H9 (cell line): ENCODE data around the gene CAMK2N1. TPM values are rescaled to one million over a fixed set of nuclear protein-coding genes. Genes with fewer than 3 reads are reported as not detected.

Source experiments
- DNase-seq: peaks from one replicate; pipeline ENCODE4 v3.0.0-alpha.2; 2017
- H2AFZ ChIP-seq: one replicate; pipeline ENCODE4 v1.6.1; 2013; ENCODE audit warnings: mild to moderate bottlenecking, low read length, control low read depth, moderate library complexity
- H2AK5ac ChIP-seq: 2 replicates; pipeline ENCODE4 v1.6.1; 2013; ENCODE audit warnings: low read length, control low read depth, mixed read lengths; ENCODE audit not compliant: insufficient read length
- H2BK120ac ChIP-seq: one replicate; pipeline ENCODE4 v1.6.1; 2013; ENCODE audit warnings: low read depth, mild to moderate bottlenecking, low read length, control low read depth, inconsistent platforms; ENCODE audit not compliant: poor library complexity, severe bottlenecking
- H2BK12ac ChIP-seq: 2 replicates; pipeline ENCODE4 v1.6.1; 2013; ENCODE audit warnings: low read length, control low read depth, mixed read lengths, low read depth; ENCODE audit not compliant: insufficient read length
- H2BK15ac ChIP-seq: 2 replicates; pipeline ENCODE4 v1.6.1; 2013; ENCODE audit warnings: low read depth, low read length, control low read depth
- H2BK20ac ChIP-seq: one replicate; pipeline ENCODE4 v1.6.1; 2013; ENCODE audit warnings: low read depth, mild to moderate bottlenecking, low read length, control low read depth, inconsistent platforms; ENCODE audit not compliant: poor library complexity, severe bottlenecking
- H2BK5ac ChIP-seq: 2 replicates; pipeline ENCODE4 v1.6.1; 2013; ENCODE audit warnings: low read length, control low read depth, mixed read lengths; ENCODE audit not compliant: insufficient read length
- H3K14ac ChIP-seq: 2 replicates; pipeline ENCODE4 v1.6.1; 2013; ENCODE audit warnings: low read length, control low read depth; ENCODE audit not compliant: insufficient read depth
- H3K18ac ChIP-seq: 2 replicates; pipeline ENCODE4 v1.6.1; 2013; ENCODE audit warnings: low read depth, mild to moderate bottlenecking, mixed read lengths, low read length, control low read depth; ENCODE audit not compliant: insufficient read length
- H3K23ac ChIP-seq: 2 replicates; pipeline ENCODE4 v1.6.1; 2013; ENCODE audit warnings: low read length, control low read depth, mixed read lengths, low read depth; ENCODE audit not compliant: insufficient read length
- H3K23me2 ChIP-seq: 2 replicates; pipeline ENCODE4 v1.6.1; 2013; ENCODE audit warnings: low read depth, mild to moderate bottlenecking, mixed read lengths, low read length, control low read depth; ENCODE audit not compliant: insufficient read length, poor library complexity, severe bottlenecking
- H3K27ac ChIP-seq: 2 replicates; pipeline ENCODE4 v1.5.1; 2013; ENCODE audit warnings: low read length, control low read depth, mixed read lengths, low read depth; ENCODE audit not compliant: insufficient read length
- H3K27me3 ChIP-seq: 2 replicates; pipeline ENCODE4 v1.6.1; 2013; ENCODE audit warnings: low read length, control low read depth, inconsistent platforms; ENCODE audit not compliant: insufficient read depth
- H3K4ac ChIP-seq: 2 replicates; pipeline ENCODE4 v1.6.1; 2013; ENCODE audit warnings: low read depth, mild to moderate bottlenecking, control low read depth, inconsistent platforms, low read length, moderate library complexity
- H3K4me1 ChIP-seq: 2 replicates; pipeline ENCODE4 v1.6.1; 2013; ENCODE audit warnings: low read length, control low read depth, inconsistent platforms; ENCODE audit not compliant: insufficient read depth
- H3K4me2 ChIP-seq: 2 replicates; pipeline ENCODE4 v1.6.1; 2013; ENCODE audit warnings: low read length, control low read depth, mixed read lengths; ENCODE audit not compliant: insufficient read length, insufficient read depth
- H3K56ac ChIP-seq: 2 replicates; pipeline ENCODE4 v1.6.1; 2013; ENCODE audit warnings: low read depth, mild to moderate bottlenecking, mixed read lengths, low read length, control low read depth; ENCODE audit not compliant: insufficient read length
- H3K79me1 ChIP-seq: 2 replicates; pipeline ENCODE4 v1.6.1; 2013; ENCODE audit warnings: low read depth, mild to moderate bottlenecking, moderate library complexity, low read length, control low read depth, inconsistent platforms; ENCODE audit not compliant: insufficient read depth, poor library complexity, severe bottlenecking
- H3K79me2 ChIP-seq: 2 replicates; pipeline ENCODE4 v1.6.1; 2013; ENCODE audit warnings: low read length, control low read depth, inconsistent platforms; ENCODE audit not compliant: insufficient read depth
- H3K9ac ChIP-seq: 2 replicates; pipeline ENCODE4 v1.6.1; 2013; ENCODE audit warnings: low read length, control low read depth, mixed read lengths; ENCODE audit not compliant: insufficient read length; ENCODE audit errors: extremely low read depth
- H3K9me3 ChIP-seq: one replicate; pipeline ENCODE4 v1.6.1; 2013; ENCODE audit warnings: low read depth, low read length, inconsistent platforms; ENCODE audit not compliant: control insufficient read depth
- H3T11ph ChIP-seq: one replicate; pipeline ENCODE4 v1.6.1; 2013; ENCODE audit warnings: mild to moderate bottlenecking, low read length, control low read depth, inconsistent platforms
- H4K20me1 ChIP-seq: one replicate; pipeline ENCODE4 v1.6.1; 2013; ENCODE audit not compliant: control insufficient read depth, insufficient read length, insufficient read depth
- H4K5ac ChIP-seq: 2 replicates; pipeline ENCODE4 v1.6.1; 2013; ENCODE audit warnings: low read depth, mild to moderate bottlenecking, mixed read lengths, low read length, control low read depth; ENCODE audit not compliant: insufficient read length
- H4K8ac ChIP-seq: replicated peaks from 2 replicates; pipeline ENCODE4 v1.6.1; 2013; ENCODE audit warnings: low read length, control low read depth, mixed read lengths, low read depth; ENCODE audit not compliant: insufficient read length
- H4K91ac ChIP-seq: 2 replicates; pipeline ENCODE4 v1.6.1; 2013; ENCODE audit warnings: low read depth, mild to moderate bottlenecking, moderate library complexity, mixed read lengths, low read length, control low read depth; ENCODE audit not compliant: insufficient read length
- H3K27ac Mint-ChIP-seq, 3 experiments: 2 replicates in 2 of 3; 3 replicates in 1 of 3; pipeline ENCODE4 v1.8.0; 2020 to 2021; ENCODE audit warnings: mixed read lengths in 3 of 3, mild to moderate bottlenecking in 1 of 3, moderate library complexity in 1 of 3
- H3K27me3 Mint-ChIP-seq: 2 replicates; pipeline ENCODE4 v1.8.0; 2021; ENCODE audit warnings: low read depth, mild to moderate bottlenecking, moderate library complexity, mixed read lengths
- H3K36me3 Mint-ChIP-seq, 3 experiments: 2 replicates in 2 of 3; 3 replicates in 1 of 3; pipeline ENCODE4 v1.8.0; 2020 to 2021; ENCODE audit warnings: low read depth in 3 of 3, mixed read lengths in 3 of 3; ENCODE audit not compliant: insufficient read depth in 1 of 3
- H3K4me1 Mint-ChIP-seq, 2 experiments: 2 replicates each; pipeline ENCODE4 v1.8.0; 2020; ENCODE audit warnings: mixed read lengths in 2 of 2
- H3K4me3 Mint-ChIP-seq, 2 experiments: 2 replicates in 1 of 2; 3 replicates in 1 of 2; pipeline ENCODE4 v1.8.0; 2020 to 2021; ENCODE audit warnings: mild to moderate bottlenecking in 2 of 2, mixed read lengths in 2 of 2, moderate library complexity in 1 of 2
- H3K9me3 Mint-ChIP-seq, 2 experiments: 2 replicates in 1 of 2; 3 replicates in 1 of 2; pipeline ENCODE4 v1.8.0; 2020; ENCODE audit warnings: mild to moderate bottlenecking in 2 of 2, mixed read lengths in 2 of 2, moderate library complexity in 1 of 2
- WGBS: extraction: QIAGEN DNeasy Blood & Tissue Kit; methylation state at CpG from one replicate; pipeline ENCODE4 v1.1.7; 2013; ENCODE audit warnings: missing lambda C conversion rate, low lambda C conversion rate, mixed read lengths; ENCODE audit not compliant: insufficient read length; ENCODE audit errors: extremely low coverage; 5-methylcytosine and 5-hydroxymethylcytosine counted together
- total RNA-seq: library from RNA; stranded (reverse); gene quantifications from 2 replicates; pipeline ENCODE4 v1.2.1, GENCODE V29; 2021
- TF ChIP-seq, protein P1 (sequence below): fragments of 200-600 bp; sonication (generic); conservative IDR thresholded peaks from 3 replicates; pipeline ENCODE4 v1.8.0; 2021; ENCODE audit warnings: antibody characterized with exemption, mild to moderate bottlenecking

CAMK2N1 gene
- total RNA-seq, 1 experiment from 2014 or later, result 1.2 TPM

DNA sequence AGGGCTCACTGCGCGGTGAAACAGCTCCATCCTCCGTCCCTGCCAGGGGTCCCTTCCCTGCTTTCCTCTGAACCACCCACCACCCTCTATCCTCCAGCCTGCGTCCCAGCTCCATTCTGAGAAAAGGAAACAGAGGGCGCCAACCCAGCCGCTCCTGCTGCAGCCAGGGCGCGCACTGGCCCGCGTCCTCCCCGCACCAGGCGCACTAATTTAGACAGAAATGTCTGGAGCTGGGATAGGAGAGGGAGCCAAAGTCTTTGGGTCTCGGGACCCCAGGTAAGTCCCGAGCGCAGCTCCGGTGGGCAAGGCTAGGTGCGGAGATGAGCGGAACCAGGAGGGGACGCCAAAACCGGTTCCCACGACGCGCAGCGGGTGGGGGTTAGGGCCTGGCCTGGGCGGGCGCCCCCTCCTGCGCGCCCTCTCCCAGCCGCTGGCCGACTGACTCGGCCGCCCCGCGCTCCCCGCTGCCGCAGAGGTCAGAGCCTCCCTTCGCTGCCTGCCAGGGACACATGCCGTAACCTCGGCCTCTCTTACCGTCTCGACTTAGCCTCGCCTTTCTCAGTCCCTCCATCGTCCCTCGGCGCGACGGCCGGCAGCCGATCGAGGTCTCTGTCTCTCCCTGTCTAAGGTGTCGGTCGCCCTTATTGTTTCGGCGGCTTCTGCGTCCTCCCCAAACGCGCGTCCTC lies 2.0 kb downstream of the CAMK2N1 start:
- Histone ChIP-seq H3K27ac (no peak overlapping the region), H4K5ac (no peak overlapping the region), H3K23ac (no peak overlapping the region), H2BK20ac (no peak overlapping the region), H2AFZ (no peak overlapping the region), H2BK5ac (no peak overlapping the region), H3K27me3 (peaks cover 31% of the 10 kb centered on the region; the same call in 1 of the 2 replicates), H3K4me2 (peak overlapping the region; percentile 89), H3K9ac (no peak overlapping the region), H2BK12ac (no peak overlapping the region), H3K4me1 (peaks cover 9% of the 10 kb centered on the region; the same call in 1 of the 2 replicates), H2BK120ac (no peak overlapping the region), H3K4ac (no peak overlapping the region), H2BK15ac (no peak overlapping the region), H4K91ac (no peak overlapping the region), H2AK5ac (no peak overlapping the region), H4K20me1 (no peaks in the 10 kb centered on the region), H3K79me1 (no peaks in the 10 kb centered on the region), H3K14ac (no peak overlapping the region), H4K8ac (no peak overlapping the region), H3K23me2 (peaks cover 32% of the 10 kb centered on the region), H3K79me2 (no peaks in the 10 kb centered on the region), H3K9me3 (no peaks in the 10 kb centered on the region), H3K18ac (no peak overlapping the region), H3K56ac (no peak overlapping the region), H3T11ph (no peak overlapping the region)
- Mint-ChIP-seq H3K27me3 (peaks cover 93% of the 10 kb centered on the region), H3K9me3 (peaks cover 0 to 4% of the 10 kb centered on the region in 2 experiments; a peak in 1 of 5 replicates), H3K4me1 (peaks cover 24 to 47% of the 10 kb centered on the region in 2 experiments), H3K36me3 (no peaks in the 10 kb centered on the region; a peak in 1 of 7 replicates), H3K27ac (no peak overlapping the region; a peak in 1 of 7 replicates), H3K4me3 (peak overlapping the region; percentile 63 to 92)
- WGBS, result no CpG with 5 or more reads among the region's 58 CpGs
- TF ChIP-seq, protein P1, sequence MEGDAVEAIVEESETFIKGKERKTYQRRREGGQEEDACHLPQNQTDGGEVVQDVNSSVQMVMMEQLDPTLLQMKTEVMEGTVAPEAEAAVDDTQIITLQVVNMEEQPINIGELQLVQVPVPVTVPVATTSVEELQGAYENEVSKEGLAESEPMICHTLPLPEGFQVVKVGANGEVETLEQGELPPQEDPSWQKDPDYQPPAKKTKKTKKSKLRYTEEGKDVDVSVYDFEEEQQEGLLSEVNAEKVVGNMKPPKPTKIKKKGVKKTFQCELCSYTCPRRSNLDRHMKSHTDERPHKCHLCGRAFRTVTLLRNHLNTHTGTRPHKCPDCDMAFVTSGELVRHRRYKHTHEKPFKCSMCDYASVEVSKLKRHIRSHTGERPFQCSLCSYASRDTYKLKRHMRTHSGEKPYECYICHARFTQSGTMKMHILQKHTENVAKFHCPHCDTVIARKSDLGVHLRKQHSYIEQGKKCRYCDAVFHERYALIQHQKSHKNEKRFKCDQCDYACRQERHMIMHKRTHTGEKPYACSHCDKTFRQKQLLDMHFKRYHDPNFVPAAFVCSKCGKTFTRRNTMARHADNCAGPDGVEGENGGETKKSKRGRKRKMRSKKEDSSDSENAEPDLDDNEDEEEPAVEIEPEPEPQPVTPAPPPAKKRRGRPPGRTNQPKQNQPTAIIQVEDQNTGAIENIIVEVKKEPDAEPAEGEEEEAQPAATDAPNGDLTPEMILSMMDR, result peak; percentile 50
- peak; percentile 61 for DNase-seq
